Measurements from ENCODE around the gene CD40.

- TF ChIP-seq GATA3 (IDR thresholded peaks at IDR 0.05; ENCODE audit: low read depth, low read length), result no peak
- TF ChIP-seq GATA2 (IDR thresholded peaks at IDR 0.05; ENCODE audit: low read depth, low read length), result no peak
Observed at GRCh38 chr20:46156065-46156464, 38.0 kb downstream of the CD40 start.

Data from SH-SY5Y (cell line).